Neural cell (in vitro differentiated cells): ENCODE measurements around the gene UBASH3B. TPM values are rescaled to one million over a fixed set of nuclear protein-coding genes. Genes with fewer than 3 reads are reported as not detected.

ENCODE experiments used
- H2AFZ ChIP-seq: fragments of 200-600, 300-800 bp; sonication (generic), shearing (Covaris generic); 2 replicates; pipeline ENCODE4 v1.6.0; 2014; ENCODE audit warnings: low read depth, mild to moderate bottlenecking, antibody characterized with exemption, low read length, moderate library complexity
- H3F3A ChIP-seq: fragments of 200-600 bp; shearing (Covaris generic); 2 replicates; pipeline ENCODE4 v1.6.1; 2016; ENCODE audit warnings: mild to moderate bottlenecking, moderate library complexity, mixed read lengths, antibody characterized with exemption, low read length; ENCODE audit not compliant: insufficient read depth, poor library complexity, severe bottlenecking
- H3K27ac ChIP-seq: fragments of 200-600, 300-800 bp; sonication (generic), shearing (Covaris generic); 2 replicates; pipeline ENCODE4 v1.5.1; 2014; ENCODE audit warnings: mild to moderate bottlenecking, low read length, moderate library complexity
- H3K27me3 ChIP-seq: fragments of 300-800, 200-600 bp; sonication (generic), shearing (Covaris generic); 2 replicates; pipeline ENCODE4 v1.6.0; 2014; ENCODE audit warnings: mild to moderate bottlenecking, low read depth, low read length, moderate library complexity; ENCODE audit not compliant: insufficient read depth
- H3K36me3 ChIP-seq: fragments of 300-800, 200-600 bp; sonication (generic), shearing (Covaris generic); 2 replicates; pipeline ENCODE4 v1.5.1; 2014; ENCODE audit warnings: mild to moderate bottlenecking, antibody characterized with exemption, low read length, moderate library complexity; ENCODE audit not compliant: insufficient read depth
- H3K4me2 ChIP-seq: fragments of 300-800, 200-600 bp; sonication (generic), shearing (Covaris generic); 2 replicates; pipeline ENCODE4 v1.6.0; 2014; ENCODE audit warnings: mild to moderate bottlenecking, low read length
- H3K4me3 ChIP-seq: fragments of 300-800, 200-600 bp; sonication (generic), shearing (Covaris generic); 2 replicates; pipeline ENCODE4 v1.5.1; 2014; ENCODE audit warnings: mild to moderate bottlenecking, low read length, moderate library complexity
- H3K79me2 ChIP-seq: fragments of 200-600 bp; shearing (Covaris generic); replicated peaks from 2 replicates; pipeline ENCODE4 v1.6.0; 2014; ENCODE audit warnings: mild to moderate bottlenecking, low read length, moderate library complexity; ENCODE audit not compliant: insufficient read depth
- H3K9ac ChIP-seq: fragments of 300-800, 200-600 bp; sonication (generic), shearing (Covaris generic); 2 replicates; pipeline ENCODE4 v1.6.1; 2016; ENCODE audit warnings: mild to moderate bottlenecking, low read length, mixed read lengths
- H3K9me2 ChIP-seq: fragments of 200-600 bp; shearing (Covaris generic); 2 replicates; pipeline ENCODE4 v1.6.1; 2016; ENCODE audit warnings: mild to moderate bottlenecking, low read length, mixed read lengths; ENCODE audit not compliant: insufficient read depth
- H3K9me3 ChIP-seq: fragments of 200-600, 300-800 bp; sonication (generic), shearing (Covaris generic); 2 replicates; pipeline ENCODE4 v1.6.1; 2016; ENCODE audit warnings: mild to moderate bottlenecking, mixed run types, low read length, moderate library complexity, mixed read lengths
- H4K20me1 ChIP-seq: fragments of 200-600 bp; shearing (Covaris generic); 2 replicates; pipeline ENCODE4 v1.6.1; 2016; ENCODE audit warnings: mild to moderate bottlenecking, mixed run types; ENCODE audit not compliant: insufficient read depth
- CTCF ChIP-seq: fragments of 450-650 bp; IDR thresholded peaks from 2 replicates; pipeline ENCODE4 v1.5.1; 2014; ENCODE audit warnings: antibody characterized with exemption, mild to moderate bottlenecking, moderate library complexity; ENCODE audit not compliant: poor library complexity, severe bottlenecking
- EP300 ChIP-seq: fragments of 450-650 bp; conservative IDR thresholded peaks from 2 replicates; pipeline ENCODE4 v1.6.1; 2014; ENCODE audit warnings: antibody characterized with exemption, mild to moderate bottlenecking, moderate library complexity; ENCODE audit not compliant: poor library complexity, severe bottlenecking
- EZH2 ChIP-seq: fragments of 200-600, 300-800 bp; shearing (Covaris generic), sonication (generic); IDR thresholded peaks from 2 replicates; pipeline ENCODE4 v1.6.1; 2014; ENCODE audit warnings: antibody characterized with exemption, low read length, borderline replicate concordance, mild to moderate bottlenecking; ENCODE audit not compliant: insufficient read depth, poor library complexity, severe bottlenecking
- MXI1 ChIP-seq: fragments of 450-650 bp; conservative IDR thresholded peaks from 2 replicates; pipeline ENCODE4 v1.6.1; 2014; ENCODE audit warnings: antibody characterized with exemption, mild to moderate bottlenecking; ENCODE audit not compliant: poor library complexity, severe bottlenecking
- POLR2AphosphoS5 ChIP-seq: IDR thresholded peaks from 2 replicates; pipeline ENCODE4 v1.6.1; 2012
- RAD21 ChIP-seq: fragments of 450-650 bp; conservative IDR thresholded peaks from 2 replicates; pipeline ENCODE4 v1.6.1; 2014; ENCODE audit warnings: antibody characterized with exemption, mild to moderate bottlenecking, moderate library complexity
- REST ChIP-seq: IDR thresholded peaks from 2 replicates; pipeline ENCODE4 v1.6.1; 2012; ENCODE audit warnings: borderline replicate concordance
- SMC3 ChIP-seq: fragments of 450-650 bp; conservative IDR thresholded peaks from 2 replicates; pipeline ENCODE4 v1.6.1; 2014; ENCODE audit warnings: antibody characterized with exemption, mild to moderate bottlenecking, moderate library complexity; ENCODE audit not compliant: poor library complexity
- TAF1 ChIP-seq: IDR thresholded peaks from 2 replicates; pipeline ENCODE4 v1.6.1; 2012; ENCODE audit warnings: low read depth
- polyA plus RNA-seq: library from polyadenylated mRNA; depleted of rRNA; stranded (reverse); fragments of >200 nt; gene quantifications from 2 replicates; pipeline ENCODE4 v1.2.3, GENCODE V29; 2014

The UBASH3B gene
- polyA plus RNA-seq, 1 donor from 2014 or later = 4.2 TPM

- Histone ChIP-seq H3K36me3 (no peaks in the 10 kb centered on the region), H3K4me3 (no peak overlapping the region), H3K9me3 (no peaks in the 10 kb centered on the region), H3F3A (no peaks in the 10 kb centered on the region), H3K27me3 (no peaks in the 10 kb centered on the region), H4K20me1 (no peaks in the 10 kb centered on the region), H3K9me2 (no peaks in the 10 kb centered on the region), H3K4me2 (no peak overlapping the region), H3K79me2 (no peaks in the 10 kb centered on the region), H3K9ac (no peak overlapping the region), H3K27ac (no peak overlapping the region), H2AFZ (no peak overlapping the region)
- TF ChIP-seq TAF1 (no peak), CTCF (no peak), EZH2 (no peak), EP300 (no peak), RAD21 (no peak), SMC3 (no peak), POLR2AphosphoS5 (no peak), MXI1 (no peak), REST (no peak)
Observed at GRCh38 chr11:122686111-122686510, 30.6 kb downstream of the UBASH3B start.

- Histone ChIP-seq H3K27ac (no peak overlapping the region), H3K4me3 (no peak overlapping the region), H2AFZ (no peak overlapping the region), H3K36me3 (no peaks in the 10 kb centered on the region), H3K9ac (no peak overlapping the region), H3K79me2 (no peaks in the 10 kb centered on the region), H3K27me3 (no peaks in the 10 kb centered on the region), H3K9me3 (no peaks in the 10 kb centered on the region), H3K4me2 (no peak overlapping the region), H4K20me1 (no peaks in the 10 kb centered on the region), H3F3A (no peaks in the 10 kb centered on the region), H3K9me2 (no peaks in the 10 kb centered on the region)
- TF ChIP-seq TAF1 = no peak
- no peak for TF ChIP-seq EP300
- TF ChIP-seq MXI1 = no peak
- no peak for TF ChIP-seq EZH2
- TF ChIP-seq POLR2AphosphoS5 = no peak
- TF ChIP-seq SMC3 = no peak
- TF ChIP-seq REST = no peak
- TF ChIP-seq RAD21 = no peak
- TF ChIP-seq CTCF = no peak
Observed at GRCh38 chr11:122690384-122690783, 34.9 kb downstream of the UBASH3B start.
